Activated naive CD4-positive, alpha-beta T cell treated with anti-CD3 and anti-CD28 coated beads, Interleukin-2, amount 50 U/mL, for 24 hours (primary cell): ENCODE results near the gene FBXO33.

Experiments
- H3K27ac Mint-ChIP-seq: one replicate; pipeline ENCODE4 v1.8.0; 2021; ENCODE audit warnings: mild to moderate bottlenecking, mixed read lengths
- H3K27me3 Mint-ChIP-seq: one replicate; pipeline ENCODE4 v1.8.0; 2021; ENCODE audit warnings: mixed read lengths
- H3K36me3 Mint-ChIP-seq: one replicate; pipeline ENCODE4 v1.8.0; 2021; ENCODE audit warnings: mixed read lengths
- H3K4me1 Mint-ChIP-seq: one replicate; pipeline ENCODE4 v1.8.0; 2021; ENCODE audit warnings: mixed read lengths
- H3K4me3 Mint-ChIP-seq: one replicate; pipeline ENCODE4 v1.8.0; 2021; ENCODE audit warnings: mild to moderate bottlenecking, mixed read lengths
- H3K9me3 Mint-ChIP-seq: one replicate; pipeline ENCODE4 v1.8.0; 2021; ENCODE audit warnings: mixed read lengths

Gene FBXO33

GRCh38 chr14:39440975-39441374 lies 8.7 kb upstream of the FBXO33 start:
- Mint-ChIP-seq H3K36me3 (peaks cover 2% of the 10 kb centered on the region), H3K9me3 (no peaks in the 10 kb centered on the region), H3K27ac (no peak overlapping the region), H3K4me1 (peaks cover 1% of the 10 kb centered on the region), H3K27me3 (no peaks in the 10 kb centered on the region), H3K4me3 (no peak overlapping the region)

GRCh38 chr14:39435241-39435640 lies 3.0 kb upstream of the FBXO33 start:
- H3K27me3 Mint-ChIP-seq: no peaks in the 10 kb centered on the region
- H3K9me3 Mint-ChIP-seq: no peaks in the 10 kb centered on the region
- H3K36me3 Mint-ChIP-seq: no peaks in the 10 kb centered on the region
- peaks cover 18% of the 10 kb centered on the region for H3K4me1 Mint-ChIP-seq
- no peak overlapping the region for H3K4me3 Mint-ChIP-seq
- H3K27ac Mint-ChIP-seq: no peak overlapping the region

- Mint-ChIP-seq H3K4me1 (peaks cover 26% of the 10 kb centered on the region), H3K36me3 (no peaks in the 10 kb centered on the region), H3K27ac (no peak overlapping the region), H3K27me3 (no peaks in the 10 kb centered on the region), H3K4me3 (no peak overlapping the region), H3K9me3 (no peaks in the 10 kb centered on the region)
Measured at GRCh38 chr14:39434401-39434800, 2.2 kb upstream of the FBXO33 start.

- peak overlapping the region; percentile 86 for H3K27ac Mint-ChIP-seq
- peak overlapping the region; percentile 99 for H3K4me3 Mint-ChIP-seq
- H3K27me3 Mint-ChIP-seq: no peaks in the 10 kb centered on the region
- H3K9me3 Mint-ChIP-seq: no peaks in the 10 kb centered on the region
- H3K36me3 Mint-ChIP-seq: no peaks in the 10 kb centered on the region
- peaks cover 36% of the 10 kb centered on the region for H3K4me1 Mint-ChIP-seq
Measured at GRCh38 chr14:39433452-39433813, 1.2 kb upstream of the FBXO33 start.

GRCh38 chr14:39432619-39433451 lies 602 bp upstream of the FBXO33 start:
- peak overlapping the region; percentile 86 for H3K27ac Mint-ChIP-seq
- no peaks in the 10 kb centered on the region for H3K9me3 Mint-ChIP-seq
- H3K27me3 Mint-ChIP-seq: no peaks in the 10 kb centered on the region
- H3K4me1 Mint-ChIP-seq: peaks cover 41% of the 10 kb centered on the region
- peak overlapping the region; percentile 99 for H3K4me3 Mint-ChIP-seq
- H3K36me3 Mint-ChIP-seq: no peaks in the 10 kb centered on the region

GRCh38 chr14:39431416-39432178 lies 636 bp downstream of the FBXO33 start:
- H3K9me3 Mint-ChIP-seq: no peaks in the 10 kb centered on the region
- no peaks in the 10 kb centered on the region for H3K36me3 Mint-ChIP-seq
- peak overlapping the region; percentile 99 for H3K4me3 Mint-ChIP-seq
- no peaks in the 10 kb centered on the region for H3K27me3 Mint-ChIP-seq
- peak overlapping the region; percentile 100 for H3K27ac Mint-ChIP-seq
- peaks cover 54% of the 10 kb centered on the region for H3K4me1 Mint-ChIP-seq

GRCh38 chr14:39430762-39431415 lies 1.3 kb downstream of the FBXO33 start:
- Mint-ChIP-seq H3K4me1 (peaks cover 60% of the 10 kb centered on the region), H3K9me3 (no peaks in the 10 kb centered on the region), H3K27me3 (no peaks in the 10 kb centered on the region), H3K27ac (peak overlapping the region; percentile 97), H3K4me3 (peak overlapping the region; percentile 97), H3K36me3 (no peaks in the 10 kb centered on the region)

- Mint-ChIP-seq H3K9me3 (no peaks in the 10 kb centered on the region), H3K27me3 (no peaks in the 10 kb centered on the region), H3K4me1 (peaks cover 78% of the 10 kb centered on the region), H3K36me3 (no peaks in the 10 kb centered on the region), H3K27ac (no peak overlapping the region), H3K4me3 (no peak overlapping the region)
Measured at GRCh38 chr14:39428118-39428517, 4.1 kb downstream of the FBXO33 start.

- no peaks in the 10 kb centered on the region for H3K9me3 Mint-ChIP-seq
- H3K27ac Mint-ChIP-seq: peak overlapping the region; percentile 21
- peak overlapping the region; percentile 73 for H3K4me3 Mint-ChIP-seq
- no peaks in the 10 kb centered on the region for H3K27me3 Mint-ChIP-seq
- peaks cover 85% of the 10 kb centered on the region for H3K4me1 Mint-ChIP-seq
- no peaks in the 10 kb centered on the region for H3K36me3 Mint-ChIP-seq
Measured at GRCh38 chr14:39426605-39427004, 5.6 kb downstream of the FBXO33 start.

- Mint-ChIP-seq H3K9me3 (no peaks in the 10 kb centered on the region), H3K4me3 (peak overlapping the region; percentile 73), H3K27ac (no peak overlapping the region), H3K36me3 (peaks cover 5% of the 10 kb centered on the region), H3K4me1 (peaks cover 89% of the 10 kb centered on the region), H3K27me3 (no peaks in the 10 kb centered on the region)
Measured at GRCh38 chr14:39425947-39426346, 6.3 kb downstream of the FBXO33 start.

GRCh38 chr14:39423793-39424192 lies 8.4 kb downstream of the FBXO33 start:
- Mint-ChIP-seq H3K27ac (peak overlapping the region; percentile 18), H3K9me3 (no peaks in the 10 kb centered on the region), H3K4me3 (no peak overlapping the region), H3K27me3 (no peaks in the 10 kb centered on the region), H3K4me1 (peaks cover 80% of the 10 kb centered on the region), H3K36me3 (peaks cover 12% of the 10 kb centered on the region)

GRCh38 chr14:39422243-39422642 lies 10.0 kb downstream of the FBXO33 start:
- H3K36me3 Mint-ChIP-seq: peaks cover 13% of the 10 kb centered on the region
- H3K4me3 Mint-ChIP-seq: no peak overlapping the region
- H3K9me3 Mint-ChIP-seq: no peaks in the 10 kb centered on the region
- H3K4me1 Mint-ChIP-seq: peaks cover 66% of the 10 kb centered on the region
- H3K27me3 Mint-ChIP-seq: no peaks in the 10 kb centered on the region
- no peak overlapping the region for H3K27ac Mint-ChIP-seq

GRCh38 chr14:39419272-39419671 lies 13.0 kb downstream of the FBXO33 start:
- H3K4me3 Mint-ChIP-seq: no peak overlapping the region
- no peaks in the 10 kb centered on the region for H3K27me3 Mint-ChIP-seq
- peaks cover 27% of the 10 kb centered on the region for H3K36me3 Mint-ChIP-seq
- peaks cover 7% of the 10 kb centered on the region for H3K9me3 Mint-ChIP-seq
- H3K27ac Mint-ChIP-seq: no peak overlapping the region
- H3K4me1 Mint-ChIP-seq: peaks cover 52% of the 10 kb centered on the region

- Mint-ChIP-seq H3K27ac (no peak overlapping the region), H3K4me1 (peaks cover 45% of the 10 kb centered on the region), H3K9me3 (peaks cover 7% of the 10 kb centered on the region), H3K36me3 (peaks cover 33% of the 10 kb centered on the region), H3K27me3 (no peaks in the 10 kb centered on the region), H3K4me3 (no peak overlapping the region)
Measured at GRCh38 chr14:39417014-39417413, 15.2 kb downstream of the FBXO33 start.

GRCh38 chr14:39416072-39416471 lies 16.2 kb downstream of the FBXO33 start:
- Mint-ChIP-seq H3K27me3 (no peaks in the 10 kb centered on the region), H3K27ac (no peak overlapping the region), H3K4me1 (peaks cover 41% of the 10 kb centered on the region), H3K4me3 (no peak overlapping the region), H3K9me3 (peaks cover 7% of the 10 kb centered on the region), H3K36me3 (peaks cover 34% of the 10 kb centered on the region)

- H3K27ac Mint-ChIP-seq: peak overlapping the region; percentile 77
- no peak overlapping the region for H3K4me3 Mint-ChIP-seq
- H3K36me3 Mint-ChIP-seq: peaks cover 13% of the 10 kb centered on the region
Measured at GRCh38 chr14:39406560-39406959, 25.7 kb downstream of the FBXO33 start.

More at GRCh38 chr14:39406560-39406959, 25.7 kb downstream of the FBXO33 start:
- Mint-ChIP-seq H3K4me1 (peaks cover 51% of the 10 kb centered on the region), H3K9me3 (no peaks in the 10 kb centered on the region), H3K27me3 (no peaks in the 10 kb centered on the region)
